PC-9 (cell line): Measurements from ENCODE around the gene ERBB4. TPM values are rescaled to one million over a fixed set of nuclear protein-coding genes. Genes with fewer than 3 reads are reported as not detected.

ENCODE experiments used
- BruUV-seq: library from RNA; stranded (reverse); fragments of 400-500 nt; replicated peaks from 2 replicates; lab custom pipeline; 2021; lab: Mats Ljungman, UMichigan
- CTCF ChIA-PET: fragments of 300-600 bp; sonication (Branson Sonifier 250); formaldehyde crosslinking; loops from one replicate; lab custom pipeline; 2022; ENCODE audit warnings: antibody characterized with exemption; lab: Charles Lee
- POLR2A ChIA-PET: fragments of 300-600 bp; sonication (Branson Sonifier 250); formaldehyde crosslinking; loops from one replicate; lab custom pipeline; 2022; ENCODE audit warnings: antibody characterized with exemption; ENCODE audit not compliant: unreplicated experiment; lab: Charles Lee
- DNase-seq, 2 experiments: peaks; one replicate each; pipeline versions ENCODE4 v3.0.0 to v3.0.0-alpha.2; 2015 to 2022; ENCODE audit warnings: mixed read lengths in 1 of 2
- H2AFZ ChIP-seq: fragments of 200-600 bp; sonication (generic); 2 replicates; pipeline ENCODE4 v1.8.1; 2017; ENCODE audit warnings: antibody characterized with exemption
- H3F3A ChIP-seq: fragments of 200-600 bp; sonication (generic); 2 replicates; pipeline ENCODE4 v1.8.1; 2017; ENCODE audit warnings: antibody characterized with exemption, mild to moderate bottlenecking, low read depth; ENCODE audit not compliant: insufficient read depth
- H3K27ac ChIP-seq: fragments of 200-600 bp; sonication (generic); 2 replicates; pipeline ENCODE4 v1.6.1; 2016; ENCODE audit warnings: mixed run types
- H3K27me3 ChIP-seq: fragments of 200-600 bp; sonication (generic); 2 replicates; pipeline ENCODE4 v1.6.1; 2016; ENCODE audit warnings: low read depth, mixed run types; ENCODE audit not compliant: insufficient read depth
- H3K36me3 ChIP-seq: fragments of 200-600 bp; sonication (generic); 2 replicates; pipeline ENCODE4 v1.6.1; 2016; ENCODE audit warnings: low read depth, mixed run types
- H3K4me1 ChIP-seq: fragments of 200-600 bp; sonication (generic); replicated peaks from 2 replicates; pipeline ENCODE4 v1.6.1; 2016; ENCODE audit warnings: mixed run types; ENCODE audit not compliant: insufficient read depth
- H3K4me2 ChIP-seq: fragments of 200-600 bp; sonication (generic); 2 replicates; pipeline ENCODE4 v1.6.1; 2017; ENCODE audit warnings: mixed run types
- H3K4me3 ChIP-seq: fragments of 200-600 bp; sonication (generic); 2 replicates; pipeline ENCODE4 v1.6.1; 2016; ENCODE audit warnings: mixed run types
- H3K79me2 ChIP-seq: fragments of 200-600 bp; sonication (generic); 2 replicates; pipeline ENCODE4 v1.6.1; 2017; ENCODE audit warnings: low read depth, mixed run types
- H3K9me2 ChIP-seq: fragments of 200-600 bp; sonication (generic); 2 replicates; pipeline ENCODE4 v1.8.1; 2017; ENCODE audit warnings: mild to moderate bottlenecking; ENCODE audit not compliant: insufficient read depth
- H3K9me3 ChIP-seq: fragments of 200-600 bp; sonication (generic); 2 replicates; pipeline ENCODE4 v1.8.1; 2016; ENCODE audit warnings: low read depth; ENCODE audit not compliant: insufficient read depth
- H4K20me1 ChIP-seq: fragments of 200-600 bp; sonication (generic); 2 replicates; pipeline ENCODE4 v1.8.1; 2017; ENCODE audit not compliant: insufficient read depth
- EZH2 ChIP-seq: fragments of 200-600 bp; sonication (generic); IDR thresholded peaks from 2 replicates; pipeline ENCODE4 v1.8.0; 2017; ENCODE audit warnings: antibody characterized with exemption, low read depth
- intact Hi-C: fragments of 100-400 bp; cut with micrococcal nuclease; formaldehyde crosslinking; loops from one replicate; pipeline ENCODE4 v1.10.0; 2022; ENCODE audit not compliant: unreplicated experiment
- total RNA-seq: library from RNA; stranded (reverse); gene quantifications from 2 replicates; pipeline ENCODE4 v1.2.3, GENCODE V29; 2021
- TF ChIP-seq, protein P1 (sequence below): fragments of 200-600 bp; sonication (generic); conservative IDR thresholded peaks from 2 replicates; pipeline ENCODE4 v1.6.1; 2017; ENCODE audit warnings: mixed run types, antibody characterized with exemption, mild to moderate bottlenecking, moderate library complexity

Gene ERBB4
- total RNA-seq, 1 experiment from 2014 or later, result not detected

GRCh38 chr2:211611061-211611518, 927.5 kb downstream of the ERBB4 start:
- Histone ChIP-seq H2AFZ (peak overlapping the region; percentile 90), H3K4me3 (peak overlapping the region; percentile 64), H3F3A (no peaks in the 10 kb centered on the region), H3K4me1 (peaks cover 4% of the 10 kb centered on the region; the same call in 1 of the 2 replicates), H3K27ac (no peak overlapping the region), H3K27me3 (no peaks in the 10 kb centered on the region), H4K20me1 (no peaks in the 10 kb centered on the region), H3K79me2 (no peaks in the 10 kb centered on the region), H3K4me2 (peak overlapping the region; percentile 82), H3K36me3 (no peaks in the 10 kb centered on the region), H3K9me2 (no peaks in the 10 kb centered on the region), H3K9me3 (no peaks in the 10 kb centered on the region)
- POLR2A ChIA-PET, result no interaction called here
- intact Hi-C loops, result no loop called here
- peak; percentile 10 to 38 for DNase-seq
- no TSS peak for BruUV-seq
- TF ChIP-seq EZH2, result no peak
- TF ChIP-seq, protein P1, sequence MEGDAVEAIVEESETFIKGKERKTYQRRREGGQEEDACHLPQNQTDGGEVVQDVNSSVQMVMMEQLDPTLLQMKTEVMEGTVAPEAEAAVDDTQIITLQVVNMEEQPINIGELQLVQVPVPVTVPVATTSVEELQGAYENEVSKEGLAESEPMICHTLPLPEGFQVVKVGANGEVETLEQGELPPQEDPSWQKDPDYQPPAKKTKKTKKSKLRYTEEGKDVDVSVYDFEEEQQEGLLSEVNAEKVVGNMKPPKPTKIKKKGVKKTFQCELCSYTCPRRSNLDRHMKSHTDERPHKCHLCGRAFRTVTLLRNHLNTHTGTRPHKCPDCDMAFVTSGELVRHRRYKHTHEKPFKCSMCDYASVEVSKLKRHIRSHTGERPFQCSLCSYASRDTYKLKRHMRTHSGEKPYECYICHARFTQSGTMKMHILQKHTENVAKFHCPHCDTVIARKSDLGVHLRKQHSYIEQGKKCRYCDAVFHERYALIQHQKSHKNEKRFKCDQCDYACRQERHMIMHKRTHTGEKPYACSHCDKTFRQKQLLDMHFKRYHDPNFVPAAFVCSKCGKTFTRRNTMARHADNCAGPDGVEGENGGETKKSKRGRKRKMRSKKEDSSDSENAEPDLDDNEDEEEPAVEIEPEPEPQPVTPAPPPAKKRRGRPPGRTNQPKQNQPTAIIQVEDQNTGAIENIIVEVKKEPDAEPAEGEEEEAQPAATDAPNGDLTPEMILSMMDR, result no peak
- CTCF ChIA-PET, result no interaction called here

DNA sequence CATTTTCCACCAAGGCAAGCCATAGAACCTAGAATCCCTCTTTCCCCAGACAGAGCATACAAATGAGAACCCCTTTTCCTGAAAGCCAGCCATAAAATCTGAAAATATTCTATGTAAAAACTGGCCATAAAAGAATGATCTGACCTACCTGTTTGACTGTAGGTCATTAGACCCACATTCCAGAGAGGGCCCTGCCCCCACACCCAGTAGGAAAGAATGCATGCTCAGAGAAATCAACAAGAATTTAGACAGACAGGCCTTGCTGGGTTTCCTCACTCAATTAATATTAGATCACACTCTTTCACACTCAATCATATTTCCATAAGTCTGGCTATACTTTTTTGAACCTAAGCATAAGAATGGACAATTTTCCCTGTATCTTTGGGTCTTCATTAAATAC, 929.5 kb downstream of the ERBB4 start:
- peak in 1 of 2 experiments; percentile 6 for DNase-seq
- Histone ChIP-seq H3K79me2 (no peaks in the 10 kb centered on the region), H3K4me2 (no peak overlapping the region), H3K27ac (no peak overlapping the region), H3K4me1 (peaks cover 4% of the 10 kb centered on the region; the same call in 1 of the 2 replicates), H3F3A (no peaks in the 10 kb centered on the region), H3K36me3 (no peaks in the 10 kb centered on the region), H3K9me2 (no peaks in the 10 kb centered on the region), H4K20me1 (no peaks in the 10 kb centered on the region), H3K27me3 (no peaks in the 10 kb centered on the region), H3K4me3 (no peak overlapping the region), H3K9me3 (no peaks in the 10 kb centered on the region), H2AFZ (no peak overlapping the region)
- no peak for TF ChIP-seq EZH2
- TF ChIP-seq, protein P1, result no peak
- no TSS peak for BruUV-seq
- CTCF ChIA-PET, result no interaction called here
- intact Hi-C loops, result no loop called here
- POLR2A ChIA-PET, result no interaction called here

DNA sequence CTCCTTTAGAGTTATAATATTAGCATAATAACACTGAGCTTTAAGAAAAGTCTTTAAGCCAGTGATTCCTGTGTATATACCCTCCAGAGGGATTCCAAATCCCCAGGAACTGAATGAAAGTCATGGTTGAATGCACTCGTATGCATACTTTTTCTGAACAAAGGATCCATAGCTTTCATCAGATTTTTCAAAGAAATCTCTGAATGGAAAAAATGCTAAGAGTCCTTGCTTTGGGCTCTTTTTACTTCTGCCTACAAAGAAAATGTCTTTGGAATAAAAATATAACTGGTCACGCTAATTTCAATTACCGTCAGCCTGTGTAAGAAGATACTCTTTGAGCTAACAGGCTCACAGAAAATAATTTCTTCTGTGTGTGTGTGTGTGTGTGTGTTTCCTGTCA, 939.5 kb downstream of the ERBB4 start:
- CTCF ChIA-PET, result no interaction called here
- POLR2A ChIA-PET, result interaction anchor here (0.5 kb wide), 1 partner anchor 475 kb away, joined by 7 read pairs; no protein-coding TSS in a partner anchor

More for the DNA sequence above, 939.5 kb downstream of the ERBB4 start:
- Histone ChIP-seq H2AFZ (no peak overlapping the region), H3K36me3 (no peaks in the 10 kb centered on the region), H4K20me1 (no peaks in the 10 kb centered on the region), H3K4me2 (no peak overlapping the region), H3K27ac (no peak overlapping the region), H3K9me3 (no peaks in the 10 kb centered on the region), H3K27me3 (no peaks in the 10 kb centered on the region), H3K4me3 (no peak overlapping the region), H3K9me2 (no peaks in the 10 kb centered on the region), H3K79me2 (no peaks in the 10 kb centered on the region), H3F3A (no peaks in the 10 kb centered on the region), H3K4me1 (no peaks in the 10 kb centered on the region)
- TF ChIP-seq EZH2, result no peak
- TF ChIP-seq, protein P1, result no peak
- no peak for DNase-seq
- BruUV-seq, result no TSS peak
- intact Hi-C loops, result no loop called here
